GM19455 (cell line): ENCODE measurements around the gene MTMR6.

Source experiments
- ATAC-seq: cut with Tn5 transposase; IDR thresholded peaks from one replicate; pipeline ENCODE4 v1.9.1; 2021; ENCODE audit not compliant: unreplicated experiment

MTMR6 gene

GRCh38 chr13:25218019-25218418, 69.3 kb downstream of the MTMR6 start:
- ATAC-seq: no peak

- ATAC-seq: no peak
These were observed 70.0 kb downstream of the MTMR6 start for GRCh38 chr13:25217023-25217885.

- no peak for ATAC-seq
These were observed 72.1 kb downstream of the MTMR6 start for GRCh38 chr13:25215253-25215575.

DNA sequence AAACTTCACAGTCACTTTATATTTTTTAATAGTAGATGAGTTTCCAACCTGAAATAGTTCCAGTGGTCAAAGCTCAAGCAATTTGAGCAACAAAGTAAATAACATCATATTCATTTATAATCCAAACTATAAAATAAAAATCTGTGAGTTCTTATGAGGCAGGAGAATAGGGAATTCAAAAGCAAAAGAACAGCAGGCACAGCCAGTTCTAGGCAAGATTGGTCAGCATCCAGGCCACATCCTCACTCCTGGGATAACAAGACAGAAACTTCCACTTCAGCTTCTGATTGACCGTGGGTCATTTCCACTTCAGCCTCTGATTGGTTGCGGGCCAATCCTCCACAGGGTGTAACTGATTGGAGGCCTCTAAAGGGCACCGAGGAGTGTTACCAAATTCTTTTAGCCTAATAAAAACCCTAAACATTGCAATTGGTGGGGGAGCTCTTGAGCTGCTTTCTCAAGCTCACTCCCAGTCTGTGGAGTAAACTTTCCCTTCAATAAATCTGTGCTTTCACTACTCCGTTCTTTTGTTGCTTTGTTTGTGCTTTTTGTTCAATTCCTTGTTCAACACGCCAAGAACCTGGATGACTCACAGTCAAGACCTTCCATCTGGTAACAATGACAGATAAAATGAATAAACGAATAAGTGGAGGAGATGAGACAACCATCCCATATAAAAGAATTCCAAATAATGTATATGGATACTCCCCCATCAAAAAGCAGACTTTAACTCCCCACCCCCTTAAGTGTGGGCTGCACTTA, 72.6 kb downstream of the MTMR6 start:
- no peak for ATAC-seq

- no peak for ATAC-seq
These were observed 73.6 kb downstream of the MTMR6 start for GRCh38 chr13:25213715-25214114.

DNA sequence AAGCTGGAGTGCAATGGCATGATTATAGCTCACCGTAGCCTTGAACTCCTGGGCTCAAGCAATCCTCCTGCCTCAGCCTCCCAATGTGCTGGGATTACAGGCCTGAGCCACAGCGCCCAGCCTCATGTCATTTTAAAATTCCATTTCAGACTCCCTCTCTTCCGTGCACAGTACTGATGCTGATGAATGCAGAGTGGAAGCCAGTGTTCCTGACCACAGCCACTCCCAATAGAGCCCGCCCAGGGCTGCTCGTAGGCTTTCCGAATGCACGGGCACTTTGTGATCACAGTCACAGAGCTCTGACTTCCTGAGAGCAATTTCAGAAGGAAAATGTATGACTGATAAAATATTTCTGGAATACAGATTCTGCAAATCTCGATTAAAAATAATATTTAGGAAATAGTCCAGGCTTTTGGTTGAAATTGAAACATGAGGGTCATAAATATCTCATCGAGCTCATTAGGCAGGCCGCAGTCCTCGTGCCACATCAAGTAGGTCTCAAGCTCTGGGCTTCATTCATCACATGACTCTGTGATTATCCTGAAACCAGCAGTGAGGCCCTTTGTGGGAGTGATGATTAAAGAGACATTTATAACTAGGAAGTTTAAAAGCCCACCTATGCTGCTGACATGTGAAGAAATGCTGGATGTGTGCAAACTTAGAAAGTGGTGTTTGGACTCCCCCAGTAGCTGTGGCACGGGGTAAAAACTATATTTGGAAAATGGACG, 76.3 kb downstream of the MTMR6 start:
- no peak for ATAC-seq

- ATAC-seq: no peak
These were observed 79.9 kb downstream of the MTMR6 start for GRCh38 chr13:25207291-25207810.

DNA sequence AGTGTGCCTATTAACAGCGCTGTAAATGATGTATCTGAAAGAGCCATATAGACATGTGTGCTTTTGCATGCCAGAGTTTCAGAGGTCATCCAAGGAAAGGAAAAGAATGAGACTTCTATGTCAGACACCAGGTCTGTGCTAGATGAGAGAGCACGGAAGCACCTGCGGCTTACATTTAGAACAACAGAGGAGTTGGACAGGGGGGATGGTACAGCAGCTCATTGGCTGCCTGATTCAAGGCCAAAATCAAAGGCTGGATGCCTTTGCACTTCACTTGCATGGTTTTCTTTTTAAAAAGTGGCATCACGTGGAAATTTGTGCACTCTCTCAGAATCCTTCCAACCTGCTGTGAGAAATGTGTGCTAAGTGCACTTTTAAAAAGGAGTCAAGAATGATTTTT, 82.4 kb downstream of the MTMR6 start:
- no peak for ATAC-seq

GRCh38 chr13:25203127-25203740, 84.1 kb downstream of the MTMR6 start:
- ATAC-seq: no peak

DNA sequence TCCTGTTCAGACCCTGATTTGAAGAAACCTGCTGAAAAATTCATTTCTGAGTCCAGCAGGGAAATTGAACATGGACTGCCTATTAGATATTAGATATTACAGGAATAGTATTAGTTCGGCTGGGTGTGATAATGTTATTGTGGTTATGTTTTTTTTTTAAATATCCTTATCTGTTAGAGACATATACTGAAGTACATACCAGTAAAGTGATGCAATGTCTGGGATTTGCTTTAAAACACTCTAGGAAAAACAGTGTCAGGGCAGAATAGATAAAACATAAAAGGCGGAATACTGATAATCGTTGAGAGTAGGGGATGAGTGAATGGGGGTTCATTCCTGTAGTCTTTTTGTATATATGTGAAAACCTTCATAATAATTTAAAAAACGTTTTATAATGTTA, 86.5 kb downstream of the MTMR6 start:
- no peak for ATAC-seq

- ATAC-seq: no peak
These were observed 88.6 kb downstream of the MTMR6 start for GRCh38 chr13:25198647-25199046.

DNA sequence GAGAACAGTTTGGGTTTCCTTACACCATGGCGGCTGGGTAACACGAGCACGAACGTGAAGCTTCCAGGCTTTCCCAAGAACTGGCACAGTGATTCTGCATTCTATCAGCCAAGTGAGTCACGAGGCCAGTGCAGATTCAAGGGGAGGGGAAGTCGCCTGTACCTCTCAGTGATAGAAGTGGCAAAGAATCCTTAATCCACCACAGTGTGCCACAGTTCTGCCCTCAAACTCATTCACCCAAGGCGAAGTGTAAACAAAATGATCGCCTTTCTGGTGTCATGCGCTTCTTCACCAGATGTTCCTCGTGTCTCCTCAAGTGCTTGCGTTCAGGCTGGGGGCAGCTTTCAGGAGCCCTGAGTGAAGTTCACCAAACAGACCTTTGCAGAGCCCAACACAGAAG, 90.3 kb downstream of the MTMR6 start:
- no peak for ATAC-seq
